ENCODE measurements around the gene UFL1.

DNA sequence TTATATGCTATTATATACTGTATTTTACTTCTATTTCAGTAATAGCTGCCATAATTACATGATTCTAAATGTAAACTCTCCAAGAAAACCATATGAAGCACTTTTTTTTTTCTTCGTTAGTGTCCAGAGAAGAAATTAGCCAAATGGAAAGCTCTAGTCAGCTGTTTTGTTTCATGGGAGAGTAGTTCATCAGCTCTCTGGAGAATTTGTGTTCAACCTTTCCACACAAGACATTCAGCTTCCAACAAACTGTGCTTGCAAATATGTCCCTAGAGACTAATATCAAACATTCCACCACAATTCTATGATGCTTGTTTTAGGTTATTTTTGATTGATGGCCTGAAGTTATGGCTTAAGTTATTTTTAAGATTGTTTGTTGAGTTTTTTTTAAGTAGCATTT is 60.8 kb downstream of the UFL1 start:
- TF ChIP-seq, protein P1, sequence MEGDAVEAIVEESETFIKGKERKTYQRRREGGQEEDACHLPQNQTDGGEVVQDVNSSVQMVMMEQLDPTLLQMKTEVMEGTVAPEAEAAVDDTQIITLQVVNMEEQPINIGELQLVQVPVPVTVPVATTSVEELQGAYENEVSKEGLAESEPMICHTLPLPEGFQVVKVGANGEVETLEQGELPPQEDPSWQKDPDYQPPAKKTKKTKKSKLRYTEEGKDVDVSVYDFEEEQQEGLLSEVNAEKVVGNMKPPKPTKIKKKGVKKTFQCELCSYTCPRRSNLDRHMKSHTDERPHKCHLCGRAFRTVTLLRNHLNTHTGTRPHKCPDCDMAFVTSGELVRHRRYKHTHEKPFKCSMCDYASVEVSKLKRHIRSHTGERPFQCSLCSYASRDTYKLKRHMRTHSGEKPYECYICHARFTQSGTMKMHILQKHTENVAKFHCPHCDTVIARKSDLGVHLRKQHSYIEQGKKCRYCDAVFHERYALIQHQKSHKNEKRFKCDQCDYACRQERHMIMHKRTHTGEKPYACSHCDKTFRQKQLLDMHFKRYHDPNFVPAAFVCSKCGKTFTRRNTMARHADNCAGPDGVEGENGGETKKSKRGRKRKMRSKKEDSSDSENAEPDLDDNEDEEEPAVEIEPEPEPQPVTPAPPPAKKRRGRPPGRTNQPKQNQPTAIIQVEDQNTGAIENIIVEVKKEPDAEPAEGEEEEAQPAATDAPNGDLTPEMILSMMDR (IDR thresholded peaks at IDR 0.05; ENCODE audit: low read depth, low read length, missing input control), result no peak
- TF ChIP-seq, protein P2, sequence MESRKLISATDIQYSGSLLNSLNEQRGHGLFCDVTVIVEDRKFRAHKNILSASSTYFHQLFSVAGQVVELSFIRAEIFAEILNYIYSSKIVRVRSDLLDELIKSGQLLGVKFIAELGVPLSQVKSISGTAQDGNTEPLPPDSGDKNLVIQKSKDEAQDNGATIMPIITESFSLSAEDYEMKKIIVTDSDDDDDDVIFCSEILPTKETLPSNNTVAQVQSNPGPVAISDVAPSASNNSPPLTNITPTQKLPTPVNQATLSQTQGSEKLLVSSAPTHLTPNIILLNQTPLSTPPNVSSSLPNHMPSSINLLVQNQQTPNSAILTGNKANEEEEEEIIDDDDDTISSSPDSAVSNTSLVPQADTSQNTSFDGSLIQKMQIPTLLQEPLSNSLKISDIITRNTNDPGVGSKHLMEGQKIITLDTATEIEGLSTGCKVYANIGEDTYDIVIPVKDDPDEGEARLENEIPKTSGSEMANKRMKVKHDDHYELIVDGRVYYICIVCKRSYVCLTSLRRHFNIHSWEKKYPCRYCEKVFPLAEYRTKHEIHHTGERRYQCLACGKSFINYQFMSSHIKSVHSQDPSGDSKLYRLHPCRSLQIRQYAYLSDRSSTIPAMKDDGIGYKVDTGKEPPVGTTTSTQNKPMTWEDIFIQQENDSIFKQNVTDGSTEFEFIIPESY (IDR thresholded peaks at IDR 0.05), result no peak
- no peak for TF ChIP-seq RAD21 (IDR thresholded peaks at IDR 0.05)
- TF ChIP-seq HNF4G (IDR thresholded peaks at IDR 0.05), result no peak
- TF ChIP-seq, protein P3, sequence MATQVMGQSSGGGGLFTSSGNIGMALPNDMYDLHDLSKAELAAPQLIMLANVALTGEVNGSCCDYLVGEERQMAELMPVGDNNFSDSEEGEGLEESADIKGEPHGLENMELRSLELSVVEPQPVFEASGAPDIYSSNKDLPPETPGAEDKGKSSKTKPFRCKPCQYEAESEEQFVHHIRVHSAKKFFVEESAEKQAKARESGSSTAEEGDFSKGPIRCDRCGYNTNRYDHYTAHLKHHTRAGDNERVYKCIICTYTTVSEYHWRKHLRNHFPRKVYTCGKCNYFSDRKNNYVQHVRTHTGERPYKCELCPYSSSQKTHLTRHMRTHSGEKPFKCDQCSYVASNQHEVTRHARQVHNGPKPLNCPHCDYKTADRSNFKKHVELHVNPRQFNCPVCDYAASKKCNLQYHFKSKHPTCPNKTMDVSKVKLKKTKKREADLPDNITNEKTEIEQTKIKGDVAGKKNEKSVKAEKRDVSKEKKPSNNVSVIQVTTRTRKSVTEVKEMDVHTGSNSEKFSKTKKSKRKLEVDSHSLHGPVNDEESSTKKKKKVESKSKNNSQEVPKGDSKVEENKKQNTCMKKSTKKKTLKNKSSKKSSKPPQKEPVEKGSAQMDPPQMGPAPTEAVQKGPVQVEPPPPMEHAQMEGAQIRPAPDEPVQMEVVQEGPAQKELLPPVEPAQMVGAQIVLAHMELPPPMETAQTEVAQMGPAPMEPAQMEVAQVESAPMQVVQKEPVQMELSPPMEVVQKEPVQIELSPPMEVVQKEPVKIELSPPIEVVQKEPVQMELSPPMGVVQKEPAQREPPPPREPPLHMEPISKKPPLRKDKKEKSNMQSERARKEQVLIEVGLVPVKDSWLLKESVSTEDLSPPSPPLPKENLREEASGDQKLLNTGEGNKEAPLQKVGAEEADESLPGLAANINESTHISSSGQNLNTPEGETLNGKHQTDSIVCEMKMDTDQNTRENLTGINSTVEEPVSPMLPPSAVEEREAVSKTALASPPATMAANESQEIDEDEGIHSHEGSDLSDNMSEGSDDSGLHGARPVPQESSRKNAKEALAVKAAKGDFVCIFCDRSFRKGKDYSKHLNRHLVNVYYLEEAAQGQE (IDR thresholded peaks at IDR 0.05), result no peak
- TF ChIP-seq GABPA (IDR thresholded peaks at IDR 0.05 in 1 of 2, conservative IDR thresholded peaks at IDR 0.05 in 1 of 2), result no peak
- TF ChIP-seq YY1 (IDR thresholded peaks at IDR 0.05), result no peak
- no peak for TF ChIP-seq TAF1 (conservative IDR thresholded peaks at IDR 0.05)

Data from liver (tissue), 3 donors.